Measurements from ENCODE around the gene HAPSTR1. TPM values are rescaled to one million over a fixed set of nuclear protein-coding genes. Genes with fewer than 3 reads are reported as not detected.

Gene HAPSTR1
- polyA plus RNA-seq, 1 of the 3 experiments (the other 2 are of a cell fraction), result 7.0 TPM

DNA sequence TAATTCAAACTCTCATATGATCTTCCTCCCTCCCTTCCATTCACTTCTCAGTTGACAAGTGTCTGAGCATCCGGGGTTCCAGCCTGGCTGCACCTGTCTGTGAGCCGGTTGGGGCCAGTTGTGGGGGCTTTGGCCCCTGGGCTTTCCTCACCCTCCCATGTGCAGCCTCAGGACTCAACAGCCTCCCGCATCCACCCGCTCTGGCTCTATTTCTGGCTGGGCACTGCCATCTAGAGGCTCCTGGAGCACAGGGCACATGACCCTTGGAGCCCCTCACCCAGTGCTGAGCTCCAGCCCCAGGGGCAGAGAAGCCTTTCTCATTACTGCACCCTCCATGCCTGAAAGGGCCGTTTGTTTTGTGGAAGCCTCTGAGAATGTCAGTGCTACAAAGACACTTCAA, 43.3 kb downstream of the HAPSTR1 start:
- Histone ChIP-seq H2AFZ (ENCODE audit: low read depth) (no peak overlapping the region), H3K36me3 (replicated peaks in 1 of 2; ENCODE audit: control insufficient read depth in 1 of 2, insufficient read depth in 2 of 2, low read length in 1 of 2) (no peaks in the 10 kb centered on the region), H3K4me2 (no peak overlapping the region), H3K9ac (no peak overlapping the region), H3K27me3 (ENCODE audit: insufficient read depth) (no peaks in the 10 kb centered on the region), H4K20me1 (ENCODE audit: insufficient read depth) (peaks cover 19% of the 10 kb centered on the region), H3K4me1 (ENCODE audit: control insufficient read depth in 1 of 2, insufficient read depth in 2 of 2, low read depth in 1 of 2, low read length in 1 of 2) (peaks cover 0 to 10% of the 10 kb centered on the region in 2 experiments; a peak in 2 of 4 replicates), H3K79me2 (ENCODE audit: insufficient read depth) (peaks cover 33% of the 10 kb centered on the region), H3K9me2 (no peaks in the 10 kb centered on the region), H3F3A (replicated peaks; ENCODE audit: insufficient read depth) (no peaks in the 10 kb centered on the region), H3K9me3 (no peaks in the 10 kb centered on the region), H3K27ac (ENCODE audit: low read depth in 2 of 2, low read length in 1 of 2) (no peak overlapping the region), H3K4me3 (ENCODE audit: low read depth in 2 of 2, low read length in 1 of 2) (no peak overlapping the region)
- DNase-seq, result peak; percentile 82
- 26% methylated on average over 3 of the region's 5 CpGs for WGBS (ENCODE audit: low lambda C conversion rate)
- ChIA-PET CTCF (interaction anchor here (0.6 to 3.3 kb wide), 30 partner anchors 11 to 566 kb away, joined by 3 to 27 read pairs (median 4); partner anchors contain the start of gene CARHSP1), POLR2A (no interaction called here)
- TF ChIP-seq JUND (IDR thresholded peaks at IDR 0.05) (no peak), POLR2AphosphoS5 (IDR thresholded peaks at IDR 0.05; ENCODE audit: low read depth, low read length) (no peak), GATA2 (CRISPR knock-in tag; IDR thresholded peaks at IDR 0.05) (no peak), NFIC (IDR thresholded peaks at IDR 0.05; ENCODE audit: borderline replicate concordance) (no peak), FOSL2 (IDR thresholded peaks at IDR 0.05; ENCODE audit: borderline replicate concordance, low read depth) (no peak), SIN3A (IDR thresholded peaks at IDR 0.05; ENCODE audit: borderline replicate concordance, low read depth, low read length) (no peak), MXI1 (IDR thresholded peaks at IDR 0.05; ENCODE audit: low read depth, low read length) (no peak), MEF2A (IDR thresholded peaks at IDR 0.05; ENCODE audit: borderline replicate concordance, low read depth) (no peak), EZH2phosphoT487 (IDR thresholded peaks at IDR 0.05; ENCODE audit: borderline replicate concordance, low read depth) (no peak), TEAD4 (IDR thresholded peaks at IDR 0.05; ENCODE audit: borderline replicate concordance, insufficient read depth) (no peak), FOXM1 (IDR thresholded peaks at IDR 0.05; ENCODE audit: low read depth) (no peak), TCF12 (IDR thresholded peaks at IDR 0.05) (no peak), YY1 (IDR thresholded peaks at IDR 0.05; ENCODE audit: low read depth) (no peak), SMC3 (IDR thresholded peaks at IDR 0.05; ENCODE audit: low read depth, low read length) (peak; percentile 58), GABPA (IDR thresholded peaks at IDR 0.05; ENCODE audit: low read depth) (no peak), RFX5 (IDR thresholded peaks at IDR 0.05; ENCODE audit: low read length) (no peak), RCOR1 (IDR thresholded peaks at IDR 0.05; ENCODE audit: low read length) (no peak)
- TF ChIP-seq, protein P1, sequence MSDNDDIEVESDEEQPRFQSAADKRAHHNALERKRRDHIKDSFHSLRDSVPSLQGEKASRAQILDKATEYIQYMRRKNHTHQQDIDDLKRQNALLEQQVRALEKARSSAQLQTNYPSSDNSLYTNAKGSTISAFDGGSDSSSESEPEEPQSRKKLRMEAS (IDR thresholded peaks at IDR 0.05; ENCODE audit: low read depth), result 0 out of 2 replicates have a peak, but pooled peaks have one; percentile 31
- TF ChIP-seq, protein P2, sequence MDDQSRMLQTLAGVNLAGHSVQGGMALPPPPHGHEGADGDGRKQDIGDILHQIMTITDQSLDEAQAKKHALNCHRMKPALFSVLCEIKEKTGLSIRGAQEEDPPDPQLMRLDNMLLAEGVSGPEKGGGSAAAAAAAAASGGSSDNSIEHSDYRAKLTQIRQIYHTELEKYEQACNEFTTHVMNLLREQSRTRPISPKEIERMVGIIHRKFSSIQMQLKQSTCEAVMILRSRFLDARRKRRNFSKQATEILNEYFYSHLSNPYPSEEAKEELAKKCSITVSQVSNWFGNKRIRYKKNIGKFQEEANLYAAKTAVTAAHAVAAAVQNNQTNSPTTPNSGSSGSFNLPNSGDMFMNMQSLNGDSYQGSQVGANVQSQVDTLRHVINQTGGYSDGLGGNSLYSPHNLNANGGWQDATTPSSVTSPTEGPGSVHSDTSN (IDR thresholded peaks at IDR 0.05), result no peak
- TF ChIP-seq, protein P3, sequence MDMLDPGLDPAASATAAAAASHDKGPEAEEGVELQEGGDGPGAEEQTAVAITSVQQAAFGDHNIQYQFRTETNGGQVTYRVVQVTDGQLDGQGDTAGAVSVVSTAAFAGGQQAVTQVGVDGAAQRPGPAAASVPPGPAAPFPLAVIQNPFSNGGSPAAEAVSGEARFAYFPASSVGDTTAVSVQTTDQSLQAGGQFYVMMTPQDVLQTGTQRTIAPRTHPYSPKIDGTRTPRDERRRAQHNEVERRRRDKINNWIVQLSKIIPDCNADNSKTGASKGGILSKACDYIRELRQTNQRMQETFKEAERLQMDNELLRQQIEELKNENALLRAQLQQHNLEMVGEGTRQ (IDR thresholded peaks at IDR 0.05; ENCODE audit: borderline replicate concordance, low read depth, low read length), result no peak
- TF ChIP-seq, protein P4, sequence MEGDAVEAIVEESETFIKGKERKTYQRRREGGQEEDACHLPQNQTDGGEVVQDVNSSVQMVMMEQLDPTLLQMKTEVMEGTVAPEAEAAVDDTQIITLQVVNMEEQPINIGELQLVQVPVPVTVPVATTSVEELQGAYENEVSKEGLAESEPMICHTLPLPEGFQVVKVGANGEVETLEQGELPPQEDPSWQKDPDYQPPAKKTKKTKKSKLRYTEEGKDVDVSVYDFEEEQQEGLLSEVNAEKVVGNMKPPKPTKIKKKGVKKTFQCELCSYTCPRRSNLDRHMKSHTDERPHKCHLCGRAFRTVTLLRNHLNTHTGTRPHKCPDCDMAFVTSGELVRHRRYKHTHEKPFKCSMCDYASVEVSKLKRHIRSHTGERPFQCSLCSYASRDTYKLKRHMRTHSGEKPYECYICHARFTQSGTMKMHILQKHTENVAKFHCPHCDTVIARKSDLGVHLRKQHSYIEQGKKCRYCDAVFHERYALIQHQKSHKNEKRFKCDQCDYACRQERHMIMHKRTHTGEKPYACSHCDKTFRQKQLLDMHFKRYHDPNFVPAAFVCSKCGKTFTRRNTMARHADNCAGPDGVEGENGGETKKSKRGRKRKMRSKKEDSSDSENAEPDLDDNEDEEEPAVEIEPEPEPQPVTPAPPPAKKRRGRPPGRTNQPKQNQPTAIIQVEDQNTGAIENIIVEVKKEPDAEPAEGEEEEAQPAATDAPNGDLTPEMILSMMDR (IDR thresholded peaks at IDR 0.05), result peak; percentile 72
- TF ChIP-seq, protein P5, sequence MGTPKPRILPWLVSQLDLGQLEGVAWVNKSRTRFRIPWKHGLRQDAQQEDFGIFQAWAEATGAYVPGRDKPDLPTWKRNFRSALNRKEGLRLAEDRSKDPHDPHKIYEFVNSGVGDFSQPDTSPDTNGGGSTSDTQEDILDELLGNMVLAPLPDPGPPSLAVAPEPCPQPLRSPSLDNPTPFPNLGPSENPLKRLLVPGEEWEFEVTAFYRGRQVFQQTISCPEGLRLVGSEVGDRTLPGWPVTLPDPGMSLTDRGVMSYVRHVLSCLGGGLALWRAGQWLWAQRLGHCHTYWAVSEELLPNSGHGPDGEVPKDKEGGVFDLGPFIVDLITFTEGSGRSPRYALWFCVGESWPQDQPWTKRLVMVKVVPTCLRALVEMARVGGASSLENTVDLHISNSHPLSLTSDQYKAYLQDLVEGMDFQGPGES (IDR thresholded peaks at IDR 0.05; ENCODE audit: low read depth, low read length), result no peak
- TF ChIP-seq, protein P6, sequence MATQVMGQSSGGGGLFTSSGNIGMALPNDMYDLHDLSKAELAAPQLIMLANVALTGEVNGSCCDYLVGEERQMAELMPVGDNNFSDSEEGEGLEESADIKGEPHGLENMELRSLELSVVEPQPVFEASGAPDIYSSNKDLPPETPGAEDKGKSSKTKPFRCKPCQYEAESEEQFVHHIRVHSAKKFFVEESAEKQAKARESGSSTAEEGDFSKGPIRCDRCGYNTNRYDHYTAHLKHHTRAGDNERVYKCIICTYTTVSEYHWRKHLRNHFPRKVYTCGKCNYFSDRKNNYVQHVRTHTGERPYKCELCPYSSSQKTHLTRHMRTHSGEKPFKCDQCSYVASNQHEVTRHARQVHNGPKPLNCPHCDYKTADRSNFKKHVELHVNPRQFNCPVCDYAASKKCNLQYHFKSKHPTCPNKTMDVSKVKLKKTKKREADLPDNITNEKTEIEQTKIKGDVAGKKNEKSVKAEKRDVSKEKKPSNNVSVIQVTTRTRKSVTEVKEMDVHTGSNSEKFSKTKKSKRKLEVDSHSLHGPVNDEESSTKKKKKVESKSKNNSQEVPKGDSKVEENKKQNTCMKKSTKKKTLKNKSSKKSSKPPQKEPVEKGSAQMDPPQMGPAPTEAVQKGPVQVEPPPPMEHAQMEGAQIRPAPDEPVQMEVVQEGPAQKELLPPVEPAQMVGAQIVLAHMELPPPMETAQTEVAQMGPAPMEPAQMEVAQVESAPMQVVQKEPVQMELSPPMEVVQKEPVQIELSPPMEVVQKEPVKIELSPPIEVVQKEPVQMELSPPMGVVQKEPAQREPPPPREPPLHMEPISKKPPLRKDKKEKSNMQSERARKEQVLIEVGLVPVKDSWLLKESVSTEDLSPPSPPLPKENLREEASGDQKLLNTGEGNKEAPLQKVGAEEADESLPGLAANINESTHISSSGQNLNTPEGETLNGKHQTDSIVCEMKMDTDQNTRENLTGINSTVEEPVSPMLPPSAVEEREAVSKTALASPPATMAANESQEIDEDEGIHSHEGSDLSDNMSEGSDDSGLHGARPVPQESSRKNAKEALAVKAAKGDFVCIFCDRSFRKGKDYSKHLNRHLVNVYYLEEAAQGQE (IDR thresholded peaks at IDR 0.05; ENCODE audit: low read depth, low read length), result no peak
- TF ChIP-seq, protein P7, sequence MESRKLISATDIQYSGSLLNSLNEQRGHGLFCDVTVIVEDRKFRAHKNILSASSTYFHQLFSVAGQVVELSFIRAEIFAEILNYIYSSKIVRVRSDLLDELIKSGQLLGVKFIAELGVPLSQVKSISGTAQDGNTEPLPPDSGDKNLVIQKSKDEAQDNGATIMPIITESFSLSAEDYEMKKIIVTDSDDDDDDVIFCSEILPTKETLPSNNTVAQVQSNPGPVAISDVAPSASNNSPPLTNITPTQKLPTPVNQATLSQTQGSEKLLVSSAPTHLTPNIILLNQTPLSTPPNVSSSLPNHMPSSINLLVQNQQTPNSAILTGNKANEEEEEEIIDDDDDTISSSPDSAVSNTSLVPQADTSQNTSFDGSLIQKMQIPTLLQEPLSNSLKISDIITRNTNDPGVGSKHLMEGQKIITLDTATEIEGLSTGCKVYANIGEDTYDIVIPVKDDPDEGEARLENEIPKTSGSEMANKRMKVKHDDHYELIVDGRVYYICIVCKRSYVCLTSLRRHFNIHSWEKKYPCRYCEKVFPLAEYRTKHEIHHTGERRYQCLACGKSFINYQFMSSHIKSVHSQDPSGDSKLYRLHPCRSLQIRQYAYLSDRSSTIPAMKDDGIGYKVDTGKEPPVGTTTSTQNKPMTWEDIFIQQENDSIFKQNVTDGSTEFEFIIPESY (IDR thresholded peaks at IDR 0.05; ENCODE audit: borderline replicate concordance, low read depth), result no peak
